GM19438 (cell line): Measurements from ENCODE around the gene NFATC1.
"Not testable (repeated sequence)": the region's sequence is repeated elsewhere in the genome, so short reads cannot be mapped to it uniquely, and the experiment has no call there.

Experiments used
- ATAC-seq: cut with Tn5 transposase; IDR thresholded peaks from one replicate; pipeline ENCODE4 v1.9.1; 2021; ENCODE audit warnings: low read depth; ENCODE audit not compliant: unreplicated experiment

NFATC1 gene

DNA sequence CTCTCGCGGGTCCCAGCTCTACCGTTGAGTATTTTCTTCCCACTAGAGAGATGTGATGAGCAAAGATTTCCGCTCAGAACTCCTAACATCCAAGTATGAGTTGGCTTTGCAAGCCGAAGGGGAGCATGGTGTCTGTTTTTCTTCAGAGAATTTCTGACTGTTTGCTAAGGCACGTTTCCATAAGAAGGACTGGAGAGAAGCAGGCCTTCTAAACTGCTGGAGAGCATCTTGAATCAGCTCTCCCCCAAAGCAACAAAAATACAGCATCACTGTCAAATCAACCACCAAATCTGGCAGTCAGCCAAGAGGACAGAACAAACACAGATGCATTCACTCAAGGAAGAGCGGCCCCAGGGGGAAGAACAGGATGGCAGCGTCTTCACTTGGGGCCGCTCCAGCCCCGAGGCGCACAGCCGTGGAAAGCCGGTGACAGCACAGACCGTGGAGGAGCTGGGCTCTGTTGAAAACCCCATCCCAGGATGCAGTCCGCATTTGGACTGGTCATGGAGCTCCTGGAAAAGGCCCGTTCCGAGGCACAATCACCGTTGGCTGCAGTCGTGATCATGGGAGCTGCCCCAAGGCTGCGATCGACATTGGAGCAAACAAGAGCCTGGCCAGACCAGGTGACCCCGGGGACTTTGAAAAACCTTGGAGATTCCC, 101.4 kb downstream of the NFATC1 start:
- peak; percentile 54 for ATAC-seq

DNA sequence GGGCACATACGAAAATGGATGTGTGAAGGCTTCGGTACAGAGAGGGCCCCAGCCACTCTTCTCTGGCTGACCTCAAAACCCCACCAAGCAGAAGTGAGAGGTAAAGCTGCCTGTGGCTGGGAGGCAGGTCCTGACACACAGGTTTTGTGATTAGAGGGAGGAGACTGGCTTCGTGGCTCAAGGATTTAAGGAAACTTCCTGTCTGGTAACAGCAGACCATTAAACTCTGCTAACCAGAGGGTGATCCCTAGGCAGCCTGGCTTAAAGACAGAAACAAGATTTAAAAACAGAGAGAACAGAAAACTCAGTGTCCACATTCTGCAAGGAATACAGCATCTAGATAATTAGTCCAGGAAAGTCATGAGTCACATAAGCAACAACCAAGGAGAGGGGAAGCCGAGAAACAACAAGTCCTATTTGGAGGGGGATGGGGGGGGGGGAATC, 101.9 kb downstream of the NFATC1 start:
- peak; percentile 80 for ATAC-seq

DNA sequence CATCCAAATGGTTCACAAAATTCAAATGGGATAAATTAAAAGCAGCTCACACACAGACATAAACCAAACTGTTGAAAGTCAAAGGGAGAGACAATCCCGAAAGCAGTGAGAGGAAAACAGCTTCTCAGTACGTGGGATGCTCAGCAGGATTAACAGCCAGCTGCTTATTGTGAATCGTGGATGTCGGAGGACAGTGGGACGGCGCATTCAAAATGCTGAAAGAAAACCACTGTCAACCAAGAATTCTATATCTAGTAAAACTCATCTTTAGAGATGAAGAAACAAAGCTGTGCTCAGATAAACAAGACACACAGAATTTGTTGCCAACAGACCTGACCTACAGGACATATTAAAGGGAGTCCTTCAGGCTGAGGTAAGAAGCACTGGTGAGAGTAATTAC, 102.9 kb downstream of the NFATC1 start:
- ATAC-seq: no peak

DNA sequence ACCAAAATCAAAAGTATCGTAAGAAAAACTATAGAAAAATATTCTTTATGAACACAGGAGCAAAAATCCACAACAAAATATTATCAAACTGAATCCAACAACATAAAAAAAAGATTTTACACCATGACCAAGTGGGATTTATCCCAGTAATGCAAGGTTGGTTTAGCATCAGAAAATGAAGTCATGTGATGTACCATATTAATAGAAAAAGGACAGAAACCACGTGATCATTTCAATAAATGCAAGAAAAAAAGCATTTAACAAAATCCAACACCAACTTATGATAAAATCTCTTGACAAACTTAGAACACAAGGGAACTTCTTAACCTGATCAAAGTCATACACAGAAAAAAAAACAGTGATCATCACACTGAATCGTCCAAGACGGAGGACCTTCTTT, 105.3 kb downstream of the NFATC1 start:
- no peak for ATAC-seq

DNA sequence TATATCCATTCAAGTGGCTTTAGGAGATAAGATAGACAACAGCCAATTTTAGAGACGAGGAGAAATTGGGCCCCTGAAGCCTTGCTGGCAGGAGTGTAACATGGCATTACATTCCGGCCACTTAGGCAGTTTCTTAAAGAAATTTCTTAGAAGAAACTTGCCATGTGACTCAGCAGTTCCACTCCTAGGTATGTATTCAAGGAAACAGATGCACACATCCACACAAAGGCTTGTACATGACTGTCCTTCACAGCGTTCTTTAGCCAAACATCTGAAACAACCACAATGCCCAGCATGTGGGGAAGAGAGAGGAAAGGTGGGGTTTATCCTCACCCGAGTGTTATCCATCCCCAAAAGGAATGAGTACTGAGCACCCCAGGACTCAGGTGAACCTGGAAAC, 107.1 kb downstream of the NFATC1 start:
- no peak for ATAC-seq

DNA sequence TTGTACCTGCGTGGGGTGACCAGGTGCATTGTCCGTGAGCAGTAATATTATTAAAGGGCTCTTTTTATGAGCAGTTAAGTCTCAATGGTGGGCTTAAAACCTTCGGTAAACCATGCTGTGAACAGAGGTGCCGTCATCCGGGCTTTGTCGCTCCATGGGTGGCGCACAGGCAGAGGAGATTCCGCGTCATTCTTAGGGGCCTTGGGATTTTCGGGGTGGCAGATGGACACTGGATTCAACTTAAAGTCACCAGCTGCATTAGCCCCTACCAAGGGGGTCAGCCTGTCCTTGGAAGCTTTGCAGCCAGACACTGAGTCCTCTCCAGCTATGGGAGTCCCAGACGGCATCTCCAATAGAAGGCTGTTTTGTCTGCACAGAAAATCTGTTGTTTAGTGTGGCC, 107.7 kb downstream of the NFATC1 start:
- ATAC-seq: no peak

DNA sequence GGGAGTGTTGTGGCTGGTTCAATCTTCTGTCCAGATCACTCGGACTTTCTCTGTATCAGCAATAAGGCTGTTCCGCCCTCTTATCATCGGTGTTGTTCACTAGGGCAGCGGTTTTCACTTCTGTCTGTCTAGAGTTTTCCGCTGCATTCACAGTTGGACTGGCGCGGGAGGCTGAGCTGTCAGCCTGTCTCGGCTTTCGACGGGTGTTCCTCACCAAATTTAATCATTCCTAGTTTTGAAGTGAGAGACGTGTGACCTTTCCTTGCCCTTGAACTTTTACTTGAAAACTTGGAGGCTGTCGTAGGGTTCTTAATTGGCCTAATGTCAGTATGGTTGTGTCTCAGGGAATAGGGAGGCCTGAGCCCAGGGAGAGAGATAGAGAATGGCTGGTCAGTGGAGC, 108.3 kb downstream of the NFATC1 start:
- no peak for ATAC-seq

DNA sequence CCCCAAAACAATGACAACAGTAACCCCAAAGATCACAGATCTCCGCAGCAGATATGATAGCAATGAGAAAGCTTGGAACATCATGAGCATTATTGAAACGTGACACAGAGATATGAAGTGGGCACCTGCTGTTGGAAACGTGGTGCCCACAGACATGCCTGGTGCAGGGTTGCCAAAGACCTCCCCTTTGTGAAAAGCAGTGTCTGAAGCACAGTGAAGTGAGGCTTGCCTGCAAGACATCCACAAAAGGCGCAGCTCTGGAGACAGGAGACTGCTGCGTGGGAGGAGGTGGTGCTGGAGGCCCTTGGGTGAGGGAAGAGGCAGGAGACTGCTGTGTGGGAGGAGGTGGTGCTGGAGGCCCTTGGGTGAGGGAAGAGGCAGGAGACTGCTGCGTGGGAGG, 108.8 kb downstream of the NFATC1 start:
- ATAC-seq: not testable (repeated sequence)

DNA sequence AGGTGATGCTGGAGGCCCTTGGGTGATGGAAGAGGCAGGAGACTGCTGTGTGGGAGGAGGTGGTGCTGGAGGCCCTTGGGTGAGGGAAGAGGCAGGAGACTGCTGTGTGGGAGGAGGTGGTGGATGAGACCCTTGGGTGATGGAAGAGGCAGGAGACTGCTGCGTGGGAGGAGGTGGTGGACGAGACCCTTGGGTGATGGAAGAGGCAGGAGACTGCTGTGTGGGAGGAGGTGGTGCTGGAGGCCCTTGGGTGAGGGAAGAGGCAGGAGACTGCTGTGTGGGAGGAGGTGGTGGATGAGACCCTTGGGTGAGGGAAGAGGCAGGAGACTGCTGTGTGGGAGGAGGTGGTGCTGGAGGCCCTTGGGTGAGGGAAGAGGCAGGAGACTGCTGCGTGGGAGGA, 109.7 kb downstream of the NFATC1 start:
- ATAC-seq: not testable (repeated sequence)

DNA sequence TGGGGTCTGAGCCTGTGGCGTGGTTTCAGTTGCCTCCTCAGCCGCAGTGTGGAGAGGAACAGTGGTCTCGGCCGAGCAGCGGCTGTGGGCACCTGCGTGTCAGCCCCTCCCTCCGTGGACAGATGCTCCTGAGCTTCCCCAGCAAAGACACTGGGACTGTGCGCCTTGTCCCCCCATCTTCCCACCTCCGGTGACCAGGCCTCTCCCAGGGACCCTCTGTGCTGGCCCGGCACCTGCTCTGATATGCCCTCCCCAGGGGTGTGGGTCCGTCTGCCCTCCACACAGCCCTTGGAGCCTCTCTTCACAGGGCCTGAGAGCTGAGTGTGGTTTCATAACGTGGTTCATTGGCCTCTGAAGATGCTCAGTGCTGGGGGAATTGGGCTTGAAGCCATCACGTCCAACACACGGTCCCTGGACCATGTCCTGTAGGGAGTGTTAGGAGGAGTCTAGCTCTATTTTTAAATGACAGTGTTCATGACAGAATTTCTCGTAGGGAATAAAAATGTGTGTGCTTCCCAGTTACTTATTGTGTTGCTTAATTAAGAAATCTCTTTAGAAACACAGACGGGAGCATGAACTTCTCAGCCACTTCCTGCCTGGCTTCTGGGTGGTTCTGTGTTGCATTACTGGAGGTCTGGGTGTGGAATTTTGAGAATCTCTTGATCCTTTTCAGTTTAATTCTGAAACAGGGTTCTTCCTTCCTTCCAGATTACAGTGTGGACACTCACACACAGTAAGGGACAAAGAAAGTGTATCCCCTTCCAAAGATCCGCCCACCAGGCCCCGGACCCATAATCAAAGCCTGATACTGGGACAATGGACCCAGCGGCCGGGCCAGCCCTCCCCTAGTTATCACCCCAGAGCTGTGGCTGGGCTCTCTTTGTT, 110.7 kb downstream of the NFATC1 start:
- no peak for ATAC-seq

DNA sequence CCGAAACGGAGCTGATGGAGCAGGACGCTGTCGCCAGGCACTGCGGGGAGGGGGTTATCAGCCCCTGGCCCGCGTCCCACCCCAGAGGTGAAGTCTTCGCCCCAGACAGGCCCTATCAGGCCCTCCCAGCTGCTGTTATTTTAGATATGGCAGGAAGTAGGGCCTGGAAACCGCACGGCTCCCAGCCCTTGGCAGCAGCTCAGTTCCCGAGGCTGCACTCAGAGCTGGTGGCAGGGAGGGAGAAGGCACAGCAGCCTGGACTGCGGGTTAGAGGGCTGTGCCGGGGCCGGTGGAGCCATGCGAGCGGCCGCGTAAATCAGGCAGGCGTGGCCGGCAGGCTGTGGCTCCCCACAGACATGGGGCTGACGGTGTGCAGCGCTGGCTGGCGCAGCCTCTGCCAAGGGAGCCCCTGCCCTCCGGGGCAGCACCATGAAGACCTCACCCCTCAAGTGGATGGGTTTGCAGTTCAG, 111.4 kb downstream of the NFATC1 start:
- ATAC-seq: no peak

DNA sequence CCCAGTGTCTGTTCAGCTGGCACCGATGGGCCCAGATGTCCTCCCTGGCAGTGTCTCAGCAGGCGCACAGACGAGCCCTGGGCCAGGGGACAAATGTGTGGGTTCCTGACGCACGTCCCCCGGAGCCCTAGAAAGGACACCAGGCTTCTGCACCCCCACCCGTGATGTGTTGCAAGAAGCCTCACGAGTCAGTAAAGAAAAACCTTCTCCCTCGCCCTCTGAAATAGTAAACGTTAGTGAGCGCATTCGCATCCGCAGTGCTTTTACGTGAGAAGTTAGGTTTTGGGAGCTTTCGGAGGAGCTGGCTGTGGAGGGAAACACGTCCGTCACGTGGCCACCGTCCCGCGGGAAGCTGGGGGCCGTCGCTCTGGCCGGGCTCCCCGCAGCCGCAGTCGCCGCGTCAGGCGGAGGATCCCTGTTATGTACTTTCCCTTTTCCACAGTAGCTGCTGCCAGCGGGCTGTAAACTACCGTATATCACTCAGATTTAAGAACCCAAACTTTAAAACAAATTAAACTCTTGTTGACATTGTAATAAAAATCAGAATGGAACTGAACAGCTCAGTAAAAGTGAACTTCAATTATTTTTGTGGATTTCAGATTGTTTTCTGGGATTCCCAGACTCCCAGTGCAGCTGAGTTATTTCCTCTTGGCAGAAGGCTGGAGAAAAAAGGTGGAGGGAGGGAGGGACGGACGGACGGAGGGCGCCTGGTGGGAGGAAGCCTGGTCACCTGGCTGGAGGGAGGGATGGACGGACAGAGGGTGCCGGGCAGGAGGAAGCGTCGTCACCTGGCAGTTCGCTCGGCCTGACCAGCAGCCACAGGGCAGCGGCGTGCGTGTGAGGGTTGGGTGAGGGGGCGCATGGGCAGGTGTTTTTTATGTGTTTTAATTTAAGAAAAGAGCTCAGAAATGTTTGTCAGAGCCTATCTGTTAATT, 112.1 kb downstream of the NFATC1 start:
- ATAC-seq: no peak

DNA sequence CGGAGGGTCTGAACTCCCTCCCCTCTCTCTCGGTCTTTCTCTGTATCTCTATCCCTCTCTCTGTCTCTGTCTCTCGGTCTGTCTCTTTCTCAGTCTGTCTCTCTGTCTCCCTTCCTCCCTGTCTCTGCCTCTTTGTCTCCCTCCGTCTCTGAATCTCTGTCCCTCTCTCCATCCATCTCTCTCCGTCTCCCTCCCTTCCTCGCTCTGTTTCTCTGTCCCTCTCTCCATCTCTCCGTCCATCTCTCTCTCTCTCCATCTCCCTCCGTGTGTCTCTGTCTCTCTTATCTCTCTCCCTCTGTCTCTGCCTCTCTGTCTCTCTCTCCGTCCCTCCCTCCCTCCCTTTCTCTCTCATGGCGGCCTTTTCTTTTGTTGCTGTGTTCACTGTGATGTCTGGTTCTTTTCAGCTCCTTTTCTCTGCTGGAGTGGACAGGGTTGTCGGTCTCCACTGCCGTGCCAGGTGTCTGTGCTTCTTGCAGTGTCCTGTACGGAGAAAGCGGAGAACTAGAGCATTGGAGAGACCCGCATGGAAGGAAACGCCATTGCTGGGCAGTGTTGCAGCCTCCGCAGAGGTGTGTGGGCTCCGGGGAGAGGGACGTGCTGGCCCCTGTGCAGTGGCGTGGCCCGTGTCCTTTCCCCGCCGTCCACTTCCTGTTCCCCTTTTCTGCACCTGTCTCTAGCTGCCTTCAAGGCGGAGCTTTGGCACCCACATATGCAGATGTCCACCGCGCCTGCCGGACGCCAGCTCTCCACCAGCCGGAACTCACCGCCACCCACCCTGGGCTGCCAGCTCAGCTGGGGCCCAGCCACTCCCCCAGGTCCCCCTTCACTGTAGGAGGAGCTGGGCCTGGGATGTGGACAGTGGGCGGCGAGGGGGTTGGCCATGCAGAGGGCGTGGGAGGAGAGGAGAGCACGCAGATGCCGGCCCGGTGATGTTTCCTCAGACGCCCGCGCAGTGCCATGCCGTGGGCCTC, 113.1 kb downstream of the NFATC1 start:
- ATAC-seq: no peak

DNA sequence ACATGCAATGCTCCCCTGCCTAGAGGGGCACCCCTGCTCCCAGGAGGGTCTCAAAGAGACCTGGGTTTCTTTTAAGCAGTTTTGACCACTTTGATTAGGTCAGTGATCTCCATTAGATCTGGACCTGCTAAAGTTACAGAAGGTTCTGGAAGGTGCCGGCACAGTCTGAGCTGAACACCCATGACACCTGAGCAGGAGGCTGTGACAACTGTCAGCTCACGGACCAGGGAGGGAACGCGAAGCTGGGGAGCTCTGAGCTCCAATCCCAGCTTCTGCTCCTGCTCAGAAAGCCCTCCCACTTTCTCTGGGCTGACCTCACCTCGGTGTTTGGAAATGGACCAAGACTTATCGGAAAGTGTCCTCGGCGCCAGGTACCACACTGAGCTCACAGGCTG, 113.8 kb downstream of the NFATC1 start:
- ATAC-seq: no peak

DNA sequence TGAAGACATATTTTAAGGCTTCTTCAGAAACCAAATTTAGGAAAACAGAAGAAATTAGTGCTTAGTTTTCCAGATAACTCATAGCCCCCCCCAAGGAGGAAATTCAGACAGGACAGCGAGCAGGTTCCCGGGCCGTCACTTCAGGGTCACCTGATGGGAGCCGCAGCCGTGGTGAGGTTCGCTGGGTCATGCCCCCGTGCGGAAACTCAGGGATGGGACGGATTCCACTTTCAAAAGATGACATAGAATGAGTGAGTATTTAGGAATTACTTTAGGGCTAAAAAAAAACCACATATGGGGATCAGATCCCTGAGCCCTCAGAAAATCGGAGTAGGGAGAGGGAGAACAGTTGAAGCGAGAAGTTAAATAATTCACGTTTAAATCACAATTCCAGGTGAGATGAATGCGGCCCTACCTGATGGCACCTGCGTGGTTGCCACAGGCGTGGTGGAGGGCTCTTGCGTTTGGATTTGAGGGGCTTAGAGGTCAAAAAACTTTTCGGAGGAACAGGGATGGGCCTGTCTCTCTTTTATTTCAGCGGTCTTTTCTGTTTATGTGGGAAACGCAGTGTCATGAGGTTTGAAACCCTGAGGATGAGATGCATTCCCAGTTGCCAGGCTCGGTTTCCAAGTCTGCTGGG, 114.4 kb downstream of the NFATC1 start:
- no peak for ATAC-seq

DNA sequence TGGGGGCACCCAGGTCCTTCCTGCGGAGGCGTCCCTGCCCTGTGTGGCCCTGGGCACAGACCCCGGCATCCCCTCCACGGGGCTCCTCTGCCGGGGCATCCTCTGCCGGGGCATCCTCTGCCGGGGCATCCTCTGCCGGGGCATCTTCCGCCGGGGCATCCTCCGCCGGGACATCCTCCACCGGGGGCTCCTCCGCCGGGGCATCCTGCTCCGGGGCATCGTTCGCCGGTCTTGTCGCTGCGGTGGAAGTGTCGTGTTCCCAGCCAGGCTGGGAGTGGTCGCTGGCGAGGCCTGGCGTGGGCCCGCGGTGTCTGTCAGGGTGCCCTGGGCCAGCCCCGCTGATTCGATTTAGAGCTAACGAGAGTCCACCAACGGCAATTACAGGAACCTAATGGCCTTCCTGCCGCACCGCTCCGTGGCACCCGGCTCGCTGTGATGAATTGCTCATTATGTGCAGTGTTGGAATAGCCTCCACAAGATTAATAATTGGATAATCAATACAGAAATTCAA, 115.1 kb downstream of the NFATC1 start:
- ATAC-seq: no peak

DNA sequence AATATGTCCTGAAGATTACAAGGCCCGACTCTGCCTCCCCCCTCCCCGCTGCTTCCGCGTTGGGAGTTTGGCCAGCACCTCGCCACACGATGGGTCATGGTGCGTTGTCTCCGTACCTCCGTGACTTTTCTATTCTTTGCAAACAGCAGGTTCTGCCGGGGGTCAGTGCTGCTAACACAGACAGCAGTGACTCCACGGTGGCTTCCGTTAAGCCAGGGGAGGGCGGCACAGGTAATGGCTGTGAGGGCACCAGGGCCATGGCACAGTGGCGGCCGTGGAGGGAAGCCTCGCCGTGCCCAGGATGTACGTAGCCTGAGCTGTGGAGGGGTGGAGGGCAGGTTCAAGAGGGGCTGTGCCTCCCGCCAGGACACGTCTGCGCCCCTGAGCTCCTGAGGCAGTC, 115.5 kb downstream of the NFATC1 start:
- no peak for ATAC-seq

DNA sequence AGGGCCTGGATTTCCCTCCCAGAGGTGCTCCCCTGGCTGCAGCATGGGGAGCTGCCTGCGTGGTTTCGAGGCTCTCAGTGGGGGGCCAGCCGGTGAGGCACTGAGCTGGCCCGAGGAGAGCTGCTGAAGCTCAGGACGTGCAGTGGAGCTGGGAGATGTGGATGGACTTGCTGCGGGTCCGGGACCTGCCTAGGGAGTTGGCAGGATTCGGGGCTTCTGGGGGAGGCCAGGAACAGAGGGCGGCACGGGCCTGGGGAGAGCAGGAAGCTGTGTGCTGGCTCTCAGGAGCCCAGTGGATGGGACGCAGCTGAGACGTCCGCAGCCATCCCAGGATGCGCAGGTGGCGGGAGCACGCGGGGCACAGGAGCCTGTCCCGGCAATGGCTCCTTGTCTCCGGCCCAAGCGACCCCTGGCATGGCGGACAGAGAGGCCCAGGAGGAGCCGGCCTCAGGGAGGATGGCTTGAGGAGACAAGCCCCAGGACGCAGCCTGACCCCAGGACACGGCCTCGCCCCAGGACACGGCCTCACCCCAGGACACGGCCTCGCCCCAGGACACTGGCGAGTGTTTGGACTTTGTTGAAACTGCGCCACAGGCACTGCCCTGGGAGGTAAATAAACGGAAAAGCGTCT, 116.1 kb downstream of the NFATC1 start:
- no peak for ATAC-seq
